PFSK-1 (cell line): ENCODE data around the gene UBE3B.

ENCODE experiments used
- POLR2AphosphoS5 ChIP-seq: IDR thresholded peaks from 2 replicates; pipeline ENCODE4 v1.6.1; 2012; ENCODE audit warnings: low read depth, mild to moderate bottlenecking, control low read depth, low read length, moderate library complexity
- TAF1 ChIP-seq: IDR thresholded peaks from 2 replicates; pipeline ENCODE4 v1.6.1; 2012; ENCODE audit warnings: low read length, control low read depth, borderline replicate concordance; ENCODE audit not compliant: insufficient read depth

DNA sequence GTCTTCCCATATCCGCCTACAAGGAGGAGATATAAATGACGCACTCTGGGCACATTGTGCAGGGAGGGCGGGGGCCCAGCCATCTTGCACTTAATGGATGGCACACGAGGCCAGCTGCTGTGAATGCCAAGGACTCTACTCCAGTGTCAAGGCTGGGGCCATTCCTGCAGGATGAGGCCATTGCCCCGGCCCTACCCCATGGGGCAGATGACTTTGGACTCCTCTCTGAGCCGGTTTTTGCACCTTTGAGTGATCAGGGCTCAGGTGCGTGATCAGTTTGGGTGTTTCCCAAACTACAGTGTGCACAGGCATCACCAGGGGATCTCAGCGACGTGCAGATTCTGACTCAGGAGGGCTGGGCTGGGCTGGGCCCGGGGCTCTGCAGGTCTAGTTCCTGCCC, 79.8 kb downstream of the UBE3B start:
- TF ChIP-seq POLR2AphosphoS5 (no peak), TAF1 (no peak)
